ENCODE results near the gene XRRA1.
A peak's percentile ranks its signal among the peaks of the same experiment; 100 is the strongest.

The XRRA1 gene

GRCh38 chr11:74824285-74824982 lies 124.5 kb downstream of the XRRA1 start:
- DNase-seq = no peak

- DNase-seq = no peak
These were observed 126.7 kb downstream of the XRRA1 start for GRCh38 chr11:74822170-74822569.

GRCh38 chr11:74820763-74821162 lies 128.1 kb downstream of the XRRA1 start:
- no peak for DNase-seq

GRCh38 chr11:74819400-74819799 lies 129.5 kb downstream of the XRRA1 start:
- no peak for DNase-seq

- DNase-seq = peak; percentile 54
These were observed 130.5 kb downstream of the XRRA1 start for GRCh38 chr11:74818283-74818946.

GRCh38 chr11:74816664-74817063 lies 132.2 kb downstream of the XRRA1 start:
- no peak for DNase-seq

- no peak for DNase-seq
These were observed 132.9 kb downstream of the XRRA1 start for GRCh38 chr11:74815966-74816365.

GRCh38 chr11:74809801-74810200 lies 139.1 kb downstream of the XRRA1 start:
- DNase-seq = no peak

GRCh38 chr11:74806267-74806666 lies 142.6 kb downstream of the XRRA1 start:
- DNase-seq = peak; percentile 51

- DNase-seq = no peak
These were observed 157.4 kb downstream of the XRRA1 start for GRCh38 chr11:74791333-74792100.
